Endodermal cell (in vitro differentiated cells): ENCODE data around the gene GINS1. TPM values are rescaled to one million over a fixed set of nuclear protein-coding genes. Genes with fewer than 3 reads are reported as not detected.

Experiments used
- DNase-seq: peaks from one replicate; pipeline ENCODE4 v3.0.0-alpha.2; 2017
- H3K27ac ChIP-seq: 2 replicates; pipeline ENCODE4 v1.5.1; 2013; ENCODE audit warnings: mild to moderate bottlenecking, low read depth, low read length, moderate library complexity
- H3K27me3 ChIP-seq: 2 replicates; pipeline ENCODE4 v1.6.1; 2013; ENCODE audit warnings: mild to moderate bottlenecking, low read length, moderate library complexity; ENCODE audit not compliant: insufficient read depth, control insufficient read depth, poor library complexity, severe bottlenecking
- H3K36me3 ChIP-seq: 2 replicates; pipeline ENCODE4 v1.7.0; 2013; ENCODE audit warnings: mild to moderate bottlenecking, low read length, moderate library complexity; ENCODE audit not compliant: control insufficient read depth, insufficient read depth
- H3K4me1 ChIP-seq: one replicate; pipeline ENCODE4 v1.7.0; 2013; ENCODE audit warnings: low read length; ENCODE audit not compliant: control insufficient read depth, insufficient read depth
- H3K4me3 ChIP-seq: 2 replicates; pipeline ENCODE4 v1.5.1; 2013; ENCODE audit warnings: mild to moderate bottlenecking, low read length, moderate library complexity
- H3K9ac ChIP-seq: 2 replicates; pipeline ENCODE4 v1.6.1; 2013; ENCODE audit warnings: mild to moderate bottlenecking, low read length, moderate library complexity; ENCODE audit not compliant: poor library complexity, severe bottlenecking; ENCODE audit errors: extremely low read depth
- H3K9me3 ChIP-seq: 2 replicates; pipeline ENCODE4 v1.6.1; 2013; ENCODE audit warnings: mild to moderate bottlenecking, low read length, moderate library complexity; ENCODE audit not compliant: control insufficient read depth
- H3K27ac Mint-ChIP-seq: 2 replicates; pipeline ENCODE4 v1.8.0; 2020; ENCODE audit warnings: mixed read lengths
- H3K27me3 Mint-ChIP-seq: 2 replicates; pipeline ENCODE4 v1.8.0; 2021; ENCODE audit warnings: mild to moderate bottlenecking, mixed read lengths; ENCODE audit not compliant: insufficient read depth
- H3K36me3 Mint-ChIP-seq: 2 replicates; pipeline ENCODE4 v1.8.0; 2020; ENCODE audit warnings: low read depth, mixed read lengths
- H3K4me1 Mint-ChIP-seq: 2 replicates; pipeline ENCODE4 v1.8.0; 2020; ENCODE audit warnings: mixed read lengths
- H3K4me3 Mint-ChIP-seq: 2 replicates; pipeline ENCODE4 v1.8.0; 2020; ENCODE audit warnings: mild to moderate bottlenecking, moderate library complexity, mixed read lengths
- H3K9me3 Mint-ChIP-seq: 2 replicates; pipeline ENCODE4 v1.8.0; 2020; ENCODE audit warnings: mild to moderate bottlenecking, mixed read lengths
- WGBS, 2 experiments: methylation state at CpG; one replicate each; pipeline versions ENCODE4 v1.1.5 to v1.1.7; 2013; ENCODE audit warnings: missing lambda C conversion rate in 2 of 2, mixed read lengths in 1 of 2; ENCODE audit not compliant: insufficient coverage in 1 of 2, insufficient read length in 1 of 2; 5-methylcytosine and 5-hydroxymethylcytosine counted together
- long read RNA-seq, 4 experiments: library from polyadenylated mRNA in 2 of 4; library from RNA in 1 of 4; library from capped mRNA in 1 of 4; stranded (forward) in 3 of 4; unstranded in 1 of 4; transcript quantifications; one replicate each; pipeline ENCODE4 v2.0.0, GENCODE V29; 2020 to 2021; ENCODE audit warnings: inconsistent platforms in 1 of 4
- polyA plus RNA-seq, 2 experiments: library from polyadenylated mRNA; stranded (reverse); fragments of 50-300 nt; gene quantifications; one replicate each; pipeline ENCODE4 v1.2.3, GENCODE V29; 2013
- total RNA-seq, 2 donors: library from RNA; stranded (reverse); fragmentation: NEBNext Ultra II Directional in 1 of 2; extraction: Animal tissue kit (Norgen Biotek cat#: 25700) in 1 of 2; gene quantifications; 2 replicates in 1 of 2; 3 replicates in 1 of 2; pipeline ENCODE4 v1.2.1, GENCODE V29; 2021
- TF ChIP-seq, protein P1 (sequence below): fragments of 200-600 bp; sonication (generic); conservative IDR thresholded peaks from 2 replicates; pipeline ENCODE4 v1.5.0; 2021; ENCODE audit warnings: antibody characterized with exemption, mild to moderate bottlenecking

The GINS1 gene
- total RNA-seq = 10 to 100 TPM; 40.2 to 48.6 TPM
- polyA plus RNA-seq (2013, experiment 1 of 2) = 26.7 TPM
- polyA plus RNA-seq (2013, experiment 2 of 2) = 30.4 TPM
- long read RNA-seq, experiment 1, partial matches to known transcripts = 1 of 10 reads
- long read RNA-seq, experiment 1, other reads (novel, unspliced or antisense) = 8 of 10 reads
- long read RNA-seq, experiment 2, transcript GINS1-201 (7 exons, 3,249 nt) = major isoform, 60 of 101 reads
- long read RNA-seq, experiment 2, partial matches to known transcripts = 3 of 101 reads
- long read RNA-seq, experiment 2, other reads (novel, unspliced or antisense) = 38 of 101 reads
- long read RNA-seq, experiment 3, transcript GINS1-201 (7 exons, 3,249 nt) = major isoform, 20 of 36 reads
- long read RNA-seq, experiment 3, partial matches to known transcripts = 6 of 36 reads
- long read RNA-seq, experiment 3, other reads (novel, unspliced or antisense) = 10 of 36 reads
- long read RNA-seq, experiment 4, partial matches to known transcripts = 0 of 6 reads
- long read RNA-seq, experiment 4, other reads (novel, unspliced or antisense) = 3 of 6 reads

DNA sequence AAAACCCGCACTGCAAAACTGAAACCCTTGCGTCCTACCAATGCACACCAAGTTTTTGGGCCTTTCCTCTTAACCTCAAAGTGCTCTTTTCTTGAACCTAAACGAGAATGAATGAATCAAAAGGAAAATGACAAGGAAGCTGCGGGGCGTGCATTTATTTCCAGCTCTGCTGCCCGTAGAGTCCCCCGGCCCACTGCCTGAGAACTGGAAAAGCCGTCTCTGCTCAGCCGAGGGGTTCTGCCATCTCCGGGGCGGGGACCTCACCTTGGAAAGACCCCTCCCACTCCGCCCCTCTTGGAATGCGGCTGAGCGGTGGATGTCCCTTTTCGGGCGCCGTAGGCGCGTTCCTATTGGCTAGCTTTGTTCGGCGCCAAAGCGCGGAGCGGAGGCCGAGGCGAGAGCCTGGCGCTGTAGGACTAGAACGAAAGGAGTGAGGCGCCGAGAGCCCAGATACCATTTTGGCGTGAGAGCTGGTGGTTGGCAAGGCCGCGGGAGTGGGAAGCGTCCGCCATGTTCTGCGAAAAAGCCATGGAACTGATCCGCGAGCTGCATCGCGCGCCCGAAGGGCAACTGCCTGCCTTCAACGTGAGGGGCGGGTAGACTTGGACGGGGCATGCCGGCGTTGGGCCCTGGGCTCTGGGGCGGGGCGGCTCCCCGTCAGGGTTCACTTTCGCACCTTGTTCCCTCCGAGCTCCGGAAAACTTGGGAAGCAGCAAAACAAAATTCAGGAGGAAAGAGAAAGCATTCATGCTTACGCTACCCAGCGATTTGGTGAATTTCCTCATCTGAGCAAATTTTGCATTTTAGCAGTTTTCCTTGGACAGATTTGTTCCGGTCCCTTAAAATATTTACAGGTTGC, at the start of gene GINS1:
Gene GINS1 (plus strand): TSS at position 363 of the 859 bp plus-strand sequence. CDS start 148 bp downstream, at position 511.
- Mint-ChIP-seq H3K36me3 (peaks cover 10% of the 10 kb centered on the region), H3K27ac (peak within 1 kb of the TSS; percentile 98), H3K4me3 (peak within 1 kb of the TSS; percentile 86), H3K9me3 (peaks cover 37% of the 10 kb centered on the region), H3K27me3 (no peaks in the 10 kb centered on the region), H3K4me1 (peaks cover 14% of the 10 kb centered on the region)
- H3K9ac ChIP-seq = peak within 1 kb of the TSS; percentile 89
- H3K4me3 ChIP-seq = peak within 1 kb of the TSS; percentile 97
- no peaks in the 10 kb centered on the region for H3K27me3 ChIP-seq
- WGBS, 2 experiments = 4 to 7% methylated on average over 28 to 56 of the region's 56 CpGs
- peaks cover 7% of the 10 kb centered on the region for H3K36me3 ChIP-seq
- H3K9me3 ChIP-seq = peaks cover 24% of the 10 kb centered on the region
- TF ChIP-seq, protein P1, sequence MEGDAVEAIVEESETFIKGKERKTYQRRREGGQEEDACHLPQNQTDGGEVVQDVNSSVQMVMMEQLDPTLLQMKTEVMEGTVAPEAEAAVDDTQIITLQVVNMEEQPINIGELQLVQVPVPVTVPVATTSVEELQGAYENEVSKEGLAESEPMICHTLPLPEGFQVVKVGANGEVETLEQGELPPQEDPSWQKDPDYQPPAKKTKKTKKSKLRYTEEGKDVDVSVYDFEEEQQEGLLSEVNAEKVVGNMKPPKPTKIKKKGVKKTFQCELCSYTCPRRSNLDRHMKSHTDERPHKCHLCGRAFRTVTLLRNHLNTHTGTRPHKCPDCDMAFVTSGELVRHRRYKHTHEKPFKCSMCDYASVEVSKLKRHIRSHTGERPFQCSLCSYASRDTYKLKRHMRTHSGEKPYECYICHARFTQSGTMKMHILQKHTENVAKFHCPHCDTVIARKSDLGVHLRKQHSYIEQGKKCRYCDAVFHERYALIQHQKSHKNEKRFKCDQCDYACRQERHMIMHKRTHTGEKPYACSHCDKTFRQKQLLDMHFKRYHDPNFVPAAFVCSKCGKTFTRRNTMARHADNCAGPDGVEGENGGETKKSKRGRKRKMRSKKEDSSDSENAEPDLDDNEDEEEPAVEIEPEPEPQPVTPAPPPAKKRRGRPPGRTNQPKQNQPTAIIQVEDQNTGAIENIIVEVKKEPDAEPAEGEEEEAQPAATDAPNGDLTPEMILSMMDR = no peak
- no peaks in the 10 kb centered on the region for H3K4me1 ChIP-seq
- H3K27ac ChIP-seq = peak within 1 kb of the TSS; percentile 78
- DNase-seq = peak; percentile 99

GRCh38 chr20:25360631-25361286, 46.7 kb upstream of the GINS1 start:
- Mint-ChIP-seq H3K9me3 (peaks cover 4% of the 10 kb centered on the region), H3K27ac (peak overlapping the region; percentile 80), H3K27me3 (no peaks in the 10 kb centered on the region), H3K4me3 (no peak overlapping the region), H3K36me3 (peaks cover 14% of the 10 kb centered on the region), H3K4me1 (peaks cover 11% of the 10 kb centered on the region)
- no peaks in the 10 kb centered on the region for H3K36me3 ChIP-seq
- no peak for DNase-seq
- TF ChIP-seq, protein P1 = no peak
- H3K27me3 ChIP-seq = no peaks in the 10 kb centered on the region
- no peak overlapping the region for H3K4me3 ChIP-seq
- no peak overlapping the region for H3K9ac ChIP-seq
- no peak overlapping the region for H3K27ac ChIP-seq
- no peaks in the 10 kb centered on the region for H3K9me3 ChIP-seq
- 92 to 93% methylated on average over 3 to 10 of the region's 10 CpGs for WGBS, 2 experiments
- no peaks in the 10 kb centered on the region for H3K4me1 ChIP-seq

DNA sequence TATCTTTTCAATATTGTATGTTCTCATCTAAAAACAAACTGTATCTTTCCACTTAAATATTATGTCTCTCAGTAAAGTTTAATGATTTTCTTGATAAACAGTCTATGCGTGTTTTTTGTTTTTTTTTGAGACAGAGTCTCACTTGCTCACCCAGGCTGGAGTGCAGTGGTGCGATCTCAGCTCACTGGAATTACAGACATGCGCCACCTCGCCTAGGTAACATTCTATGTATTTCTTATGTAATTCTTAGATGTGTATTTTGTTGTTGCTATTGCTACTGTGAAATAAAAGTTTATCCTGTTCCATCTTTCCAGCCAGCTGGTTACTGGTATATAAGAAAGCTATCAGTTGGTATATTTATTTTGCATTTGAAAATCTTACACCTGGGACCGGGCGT, 46.2 kb upstream of the GINS1 start:
- Histone ChIP-seq H3K4me3 (no peak overlapping the region), H3K4me1 (no peaks in the 10 kb centered on the region), H3K27ac (no peak overlapping the region), H3K9me3 (no peaks in the 10 kb centered on the region), H3K27me3 (no peaks in the 10 kb centered on the region), H3K9ac (no peak overlapping the region), H3K36me3 (no peaks in the 10 kb centered on the region)
- peaks cover 14% of the 10 kb centered on the region for H3K36me3 Mint-ChIP-seq
- no peaks in the 10 kb centered on the region for H3K27me3 Mint-ChIP-seq
- 90 to 96% methylated on average over 3 to 6 of the region's 6 CpGs for WGBS, 2 experiments
- H3K9me3 Mint-ChIP-seq = peaks cover 4% of the 10 kb centered on the region
- no peak for DNase-seq
- H3K27ac Mint-ChIP-seq = peak overlapping the region; percentile 80
- TF ChIP-seq, protein P1 = no peak
- no peak overlapping the region for H3K4me3 Mint-ChIP-seq
- H3K4me1 Mint-ChIP-seq = peaks cover 11% of the 10 kb centered on the region
